ENCODE results near the gene CCDC77.

Gene CCDC77

DNA sequence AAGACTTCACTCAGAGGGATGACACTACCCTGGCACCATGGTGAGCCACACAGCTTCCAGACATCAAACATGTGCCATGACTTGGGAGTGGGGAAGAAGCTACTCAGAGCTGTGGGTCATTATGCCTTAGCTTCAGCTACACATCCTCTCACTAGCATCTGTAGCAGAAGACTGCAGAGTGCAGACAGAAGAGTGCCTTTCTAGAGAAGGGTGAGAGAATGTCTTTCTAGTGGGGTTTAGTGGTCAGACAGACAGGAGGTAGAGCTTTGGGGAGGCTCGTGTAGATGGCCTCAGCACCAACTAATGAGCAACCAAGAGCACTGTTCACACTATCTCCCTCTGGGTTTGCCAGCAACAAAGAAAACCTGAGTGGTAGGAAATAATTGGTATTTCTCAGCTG lies 53.4 kb downstream of the CCDC77 start:
- no peak for DNase-seq

DNA sequence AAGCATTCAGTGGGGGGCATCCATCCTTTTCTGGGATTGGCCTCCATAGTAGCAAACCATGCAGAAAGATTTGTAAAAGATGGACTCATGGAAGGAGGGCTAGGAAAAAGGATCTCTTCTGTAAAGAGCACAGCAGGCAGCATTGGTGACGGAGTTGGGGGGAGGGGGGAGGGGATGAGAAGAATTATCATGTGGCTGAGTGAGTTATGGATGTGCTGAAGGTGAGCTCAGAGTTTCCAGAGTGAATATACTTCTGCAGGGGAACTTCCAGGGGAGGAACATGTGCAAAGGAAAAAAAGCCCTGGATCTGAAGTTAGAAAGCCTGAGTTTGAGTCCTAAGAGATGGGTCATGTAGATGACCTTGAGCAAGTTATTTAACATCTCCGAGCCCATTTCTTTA lies 54.4 kb downstream of the CCDC77 start:
- no peak for DNase-seq

GRCh38 chr12:457676-458075 lies 56.2 kb downstream of the CCDC77 start:
- no peak for DNase-seq

- no peak for DNase-seq
Observed at GRCh38 chr12:459050-459429, 57.6 kb downstream of the CCDC77 start.

- DNase-seq: peak; percentile 25
Observed at GRCh38 chr12:459430-460258, 58.2 kb downstream of the CCDC77 start, which contains the start of gene B4GALNT3. TSS of gene B4GALNT3 (plus strand) at chr12:459939. CDS start at chr12:460377, 438 bp downstream.

- peak; percentile 25 for DNase-seq
Observed at GRCh38 chr12:460261-461230, 59.1 kb downstream of the CCDC77 start.

DNA sequence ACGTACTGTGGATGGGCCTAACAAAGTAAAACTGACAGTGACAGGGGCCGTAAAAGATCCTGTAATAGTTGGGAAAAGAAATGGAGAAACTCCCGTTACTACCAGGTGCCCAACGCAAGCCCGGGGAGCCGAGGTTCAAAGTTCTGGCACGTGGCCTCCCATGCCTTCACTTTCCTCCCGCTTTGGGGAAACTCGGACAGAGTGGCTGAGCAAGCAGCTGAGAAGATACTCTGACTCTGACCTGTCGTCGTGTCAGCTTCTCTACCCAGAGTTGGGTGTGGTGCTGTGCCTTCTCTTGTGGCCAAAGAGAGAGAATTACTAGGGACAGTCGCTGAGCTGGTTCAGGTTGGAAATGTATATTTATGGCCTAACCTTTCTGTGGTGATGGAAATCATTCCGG lies 60.0 kb downstream of the CCDC77 start:
- DNase-seq: no peak

DNA sequence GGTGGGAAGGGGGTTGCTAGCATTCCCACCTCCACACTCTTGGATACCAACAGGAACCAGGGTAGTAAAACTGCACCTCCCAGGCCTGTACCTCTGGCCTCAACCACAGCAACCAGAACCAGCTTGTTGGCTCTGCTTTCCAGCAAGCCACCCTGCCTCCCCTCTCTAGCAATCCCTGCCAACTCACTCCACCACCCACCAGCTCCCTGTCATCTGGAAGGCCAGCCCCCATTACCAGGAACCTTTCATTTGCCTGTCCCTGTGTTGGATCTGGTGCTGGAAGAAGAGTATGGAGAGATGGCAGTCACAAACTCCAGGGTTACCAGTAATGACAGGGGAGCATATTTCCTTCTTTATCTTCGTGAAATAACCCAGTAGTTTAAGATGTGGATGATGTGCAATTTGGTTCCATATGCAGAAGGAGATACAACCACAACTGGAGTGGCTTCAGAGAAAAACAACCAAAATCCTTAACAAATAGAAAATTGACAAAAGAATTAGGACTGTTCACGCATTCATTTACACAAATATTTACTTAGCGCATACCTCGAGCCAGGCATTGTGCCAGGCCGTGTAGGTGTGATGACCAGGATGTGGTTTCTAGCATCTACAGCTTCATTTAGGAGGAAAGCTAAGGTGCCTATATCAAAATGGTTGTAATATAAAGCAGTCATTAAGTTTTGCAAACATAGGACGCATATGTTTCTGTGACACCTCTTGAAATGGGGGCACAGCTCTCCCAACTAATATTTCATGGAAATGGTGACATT lies 61.7 kb downstream of the CCDC77 start:
- DNase-seq: no peak

DNA sequence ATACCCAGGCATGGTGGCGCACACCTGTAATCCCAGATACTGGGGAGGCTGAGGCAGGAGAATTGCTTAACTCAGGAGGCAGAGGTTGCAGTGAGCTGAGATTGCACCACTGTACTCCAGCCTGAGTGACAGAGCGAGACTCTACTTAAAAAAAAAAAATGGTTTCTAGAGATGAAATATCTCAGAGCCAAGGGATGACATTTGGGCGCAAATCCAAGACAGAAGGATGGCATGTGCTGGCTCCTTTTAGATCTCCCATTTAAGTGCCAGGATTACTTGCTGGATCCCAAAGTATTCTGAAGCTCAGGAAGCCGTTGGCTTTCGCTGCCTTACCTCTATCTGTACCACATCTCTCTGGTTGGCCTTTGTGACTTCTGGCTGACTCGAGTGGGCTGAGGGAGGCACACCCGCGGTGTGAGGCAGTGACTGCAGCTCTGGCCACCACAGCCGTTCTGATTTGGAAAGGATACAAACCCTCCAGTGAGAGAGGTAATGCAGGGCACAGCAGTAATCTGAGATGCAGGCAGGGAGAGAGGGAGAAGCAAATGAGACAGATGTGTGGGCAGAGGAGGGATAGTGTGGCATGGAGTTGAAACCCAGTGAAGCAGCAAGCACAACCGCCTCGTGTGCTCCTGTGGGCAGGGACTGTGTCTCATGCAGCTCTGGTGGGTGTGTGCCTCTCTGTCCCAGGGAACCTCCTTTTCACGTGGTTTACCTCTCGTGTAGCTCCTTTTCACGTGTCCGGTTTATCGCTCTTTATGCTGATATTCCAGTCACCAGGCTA lies 63.2 kb downstream of the CCDC77 start:
- DNase-seq: no peak

DNA sequence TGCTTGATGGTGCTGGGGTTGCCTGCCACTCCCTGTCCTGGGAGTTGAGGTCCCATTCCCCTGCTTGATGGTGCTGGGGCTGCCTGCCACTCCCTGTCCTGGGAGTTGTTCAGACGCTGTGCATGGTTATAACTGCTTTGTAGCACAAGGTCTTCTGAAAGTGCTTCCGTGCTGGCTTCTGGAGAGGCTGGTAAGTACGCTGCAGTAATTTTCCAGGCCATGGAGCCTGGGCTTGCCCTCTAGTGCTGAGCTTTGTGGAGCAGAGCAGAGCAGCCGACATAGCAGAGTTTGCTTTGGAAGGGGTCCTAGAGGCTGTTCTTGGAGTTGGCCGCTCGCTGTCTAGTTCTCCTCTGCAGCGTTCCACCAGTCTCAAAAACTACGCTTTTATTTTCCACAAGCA lies 64.6 kb downstream of the CCDC77 start:
- no peak for DNase-seq

- DNase-seq: no peak
Observed at GRCh38 chr12:466762-467161, 65.3 kb downstream of the CCDC77 start.

DNA sequence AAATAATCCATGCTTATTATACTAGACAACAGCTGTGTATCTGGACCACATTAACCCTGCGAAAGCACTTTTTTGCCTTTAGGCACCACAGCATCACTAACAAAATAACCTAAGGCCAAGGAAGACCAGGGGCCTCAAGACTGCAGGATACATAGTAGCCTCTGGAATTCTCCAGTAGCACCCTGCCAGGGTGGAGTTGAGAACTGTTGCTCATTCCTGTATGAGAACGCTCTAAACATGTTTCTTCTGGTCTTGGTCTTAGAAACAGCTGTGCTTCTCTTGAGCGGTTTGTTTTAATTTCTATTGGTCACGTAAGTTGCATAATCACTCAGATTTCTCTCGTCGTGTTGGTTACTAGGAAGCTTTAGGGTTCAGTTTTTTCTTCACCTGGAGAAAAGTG lies 66.1 kb downstream of the CCDC77 start:
- DNase-seq: no peak

GRCh38 chr12:468671-469389 lies 67.4 kb downstream of the CCDC77 start:
- no peak for DNase-seq

DNA sequence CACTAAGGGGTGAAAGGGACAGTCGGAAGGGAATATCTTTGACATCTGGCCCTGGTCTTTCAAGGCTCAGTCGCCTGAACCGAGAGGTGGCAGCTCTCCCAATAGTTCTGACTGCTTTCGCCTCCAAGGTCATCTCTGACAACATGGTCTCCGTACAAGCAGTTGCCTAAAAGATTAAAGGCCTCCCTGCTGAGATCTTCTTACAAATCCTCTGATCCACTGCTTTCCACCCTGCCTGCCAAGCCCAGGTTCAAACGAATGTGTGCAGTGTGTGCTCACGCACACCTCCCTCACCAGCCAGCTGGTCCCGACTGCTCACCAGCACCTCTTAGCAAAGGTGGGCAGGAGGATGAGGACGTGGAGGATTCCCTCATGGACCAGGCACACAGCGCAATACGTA lies 68.7 kb downstream of the CCDC77 start:
- DNase-seq: no peak

DNA sequence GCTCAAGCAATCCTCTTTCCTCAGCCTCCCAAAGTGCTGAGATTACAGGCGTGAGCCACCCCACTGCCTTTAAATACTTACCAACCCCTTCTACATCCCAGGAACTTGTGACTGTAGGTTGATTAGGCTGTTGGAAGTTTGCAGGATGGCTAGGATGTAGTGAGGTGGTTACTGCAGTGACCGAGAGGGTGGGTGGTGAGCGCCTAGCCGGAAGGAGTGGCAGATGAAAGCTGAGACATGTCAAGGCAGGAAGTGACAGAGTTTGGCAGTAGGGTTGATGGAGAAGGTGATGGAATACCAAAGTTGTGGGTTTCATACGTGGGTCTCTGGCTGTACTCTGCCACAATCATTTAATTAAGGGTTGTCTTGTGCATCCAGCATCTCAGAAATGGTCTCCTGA lies 71.8 kb downstream of the CCDC77 start:
- DNase-seq: no peak

GRCh38 chr12:473863-474577 lies 72.6 kb downstream of the CCDC77 start:
- no peak for DNase-seq

GRCh38 chr12:475286-475685 lies 73.8 kb downstream of the CCDC77 start:
- DNase-seq: no peak

DNA sequence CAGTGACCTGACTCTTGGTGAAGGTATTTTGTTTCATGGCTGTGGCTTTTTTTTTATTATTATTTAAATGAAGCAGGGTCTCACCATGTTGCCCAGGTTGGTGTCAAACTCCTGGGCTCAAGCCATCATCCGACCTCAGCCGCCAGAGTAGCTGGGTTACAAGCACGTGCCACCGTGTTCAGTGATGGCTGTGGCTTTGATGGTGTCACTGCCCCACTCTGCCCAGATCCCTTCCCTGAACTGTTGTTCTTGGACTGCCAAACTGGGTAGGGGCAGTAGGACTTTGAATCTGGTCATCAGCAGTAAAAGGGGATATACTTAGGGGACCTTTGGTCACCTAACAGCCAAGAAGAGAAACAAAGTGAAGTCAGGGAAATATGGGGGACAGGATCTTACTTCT lies 77.7 kb downstream of the CCDC77 start:
- DNase-seq: no peak

GRCh38 chr12:480831-481816 lies 79.7 kb downstream of the CCDC77 start:
- no peak for DNase-seq

Measured in effector CD4-positive, alpha-beta T cell (primary cell).